Mucosa of stomach (tissue), 1 donor: Measurements from ENCODE around the gene CTRL.

Experiments used
- H3K27me3 ChIP-seq: one replicate; pipeline ENCODE4 v1.7.0; 2013; ENCODE audit warnings: mild to moderate bottlenecking, low read length; ENCODE audit not compliant: control insufficient read depth, insufficient read depth
- H3K36me3 ChIP-seq: one replicate; pipeline ENCODE4 v1.7.0; 2013; ENCODE audit warnings: low read length; ENCODE audit not compliant: control insufficient read depth, insufficient read depth
- H3K4me1 ChIP-seq: one replicate; pipeline ENCODE4 v1.7.0; 2013; ENCODE audit warnings: mild to moderate bottlenecking, low read length; ENCODE audit not compliant: control insufficient read depth, insufficient read depth
- H3K4me3 ChIP-seq: one replicate; pipeline ENCODE4 v1.7.0; 2013; ENCODE audit warnings: low read length
- H3K9ac ChIP-seq: one replicate; pipeline ENCODE4 v1.7.0; 2013; ENCODE audit warnings: mild to moderate bottlenecking, low read length, moderate library complexity
- H3K9me3 ChIP-seq: one replicate; pipeline ENCODE4 v1.7.0; 2013; ENCODE audit warnings: mild to moderate bottlenecking, low read length, moderate library complexity; ENCODE audit not compliant: control insufficient read depth
- donor health status: Pancreatic carcinoma.

The CTRL gene

GRCh38 chr16:67884684-67885083 lies 47.0 kb downstream of the CTRL start, which contains the start of gene NRN1L:
NRN1L (plus strand) TSS chr16:67884885; CDS start chr16:67884904, 19 bp downstream.
- peaks cover 37% of the 10 kb centered on the region for H3K36me3 ChIP-seq
- H3K4me3 ChIP-seq = no peak within 1 kb of the TSS
- H3K9me3 ChIP-seq = no peaks in the 10 kb centered on the region
- H3K27me3 ChIP-seq = no peaks in the 10 kb centered on the region
- peaks cover 10% of the 10 kb centered on the region for H3K4me1 ChIP-seq
- H3K9ac ChIP-seq = no peak within 1 kb of the TSS

- H3K4me3 ChIP-seq = no peak overlapping the region
- H3K4me1 ChIP-seq = peaks cover 10% of the 10 kb centered on the region
- H3K27me3 ChIP-seq = no peaks in the 10 kb centered on the region
- H3K9ac ChIP-seq = no peak overlapping the region
- no peaks in the 10 kb centered on the region for H3K9me3 ChIP-seq
- peaks cover 44% of the 10 kb centered on the region for H3K36me3 ChIP-seq
These were observed 47.8 kb downstream of the CTRL start for GRCh38 chr16:67883872-67884261.

- Histone ChIP-seq H3K36me3 (peaks cover 44% of the 10 kb centered on the region), H3K9ac (no peak overlapping the region), H3K27me3 (no peaks in the 10 kb centered on the region), H3K4me1 (peaks cover 10% of the 10 kb centered on the region), H3K9me3 (no peaks in the 10 kb centered on the region), H3K4me3 (no peak overlapping the region)
These were observed 48.4 kb downstream of the CTRL start for GRCh38 chr16:67883146-67883871.

GRCh38 chr16:67882374-67883145 lies 49.1 kb downstream of the CTRL start:
- H3K36me3 ChIP-seq = peaks cover 48% of the 10 kb centered on the region
- no peaks in the 10 kb centered on the region for H3K27me3 ChIP-seq
- H3K4me1 ChIP-seq = peaks cover 10% of the 10 kb centered on the region
- H3K4me3 ChIP-seq = no peak overlapping the region
- H3K9me3 ChIP-seq = no peaks in the 10 kb centered on the region
- no peak overlapping the region for H3K9ac ChIP-seq

DNA sequence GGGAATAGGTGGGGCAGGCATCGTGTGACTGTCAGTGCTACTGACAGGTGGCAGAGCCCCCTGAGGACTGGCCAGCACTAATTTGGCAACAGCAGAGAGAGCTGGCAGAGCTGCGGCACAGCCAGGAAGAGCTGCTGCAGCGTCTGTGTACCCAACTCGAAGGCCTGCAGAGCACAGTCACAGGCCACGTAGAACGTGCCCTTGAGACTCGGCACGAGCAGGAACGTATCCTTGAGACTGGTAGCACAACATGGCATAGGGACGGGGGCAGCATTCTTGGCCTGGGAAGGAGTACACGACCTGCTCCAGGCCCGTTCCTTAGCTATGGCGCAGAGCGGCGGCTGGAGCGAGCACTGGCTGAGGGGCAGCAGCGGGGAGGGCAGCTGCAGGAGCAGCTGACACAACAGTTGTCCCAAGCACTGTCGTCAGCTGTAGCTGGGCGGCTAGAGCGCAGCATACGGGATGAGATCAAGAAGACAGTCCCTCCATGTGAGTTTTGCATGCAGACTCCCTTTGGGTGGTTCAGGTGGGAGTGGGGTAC lies 50.0 kb downstream of the CTRL start:
- H3K4me3 ChIP-seq = no peak overlapping the region
- H3K9ac ChIP-seq = no peak overlapping the region
- peaks cover 10% of the 10 kb centered on the region for H3K4me1 ChIP-seq

DNA sequence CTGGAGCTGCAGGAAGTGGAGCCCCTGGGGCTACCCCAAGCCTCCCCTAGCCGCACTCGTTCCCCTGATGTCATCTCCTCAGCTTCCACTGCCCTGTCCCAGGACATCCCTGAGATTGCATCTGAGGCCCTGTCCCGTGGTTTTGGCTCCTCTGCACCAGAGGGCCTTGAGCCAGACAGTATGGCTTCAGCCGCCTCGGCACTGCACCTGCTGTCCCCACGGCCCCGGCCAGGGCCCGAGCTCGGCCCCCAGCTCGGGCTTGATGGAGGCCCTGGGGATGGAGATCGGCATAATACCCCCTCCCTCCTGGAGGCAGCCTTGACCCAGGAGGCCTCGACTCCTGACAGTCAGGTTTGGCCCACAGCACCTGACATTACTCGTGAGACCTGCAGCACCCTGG lies 51.1 kb downstream of the CTRL start:
- H3K27me3 ChIP-seq = no peaks in the 10 kb centered on the region
- H3K4me3 ChIP-seq = no peak overlapping the region
- H3K9ac ChIP-seq = no peak overlapping the region
- H3K36me3 ChIP-seq = peaks cover 53% of the 10 kb centered on the region
- H3K9me3 ChIP-seq = no peaks in the 10 kb centered on the region
- H3K4me1 ChIP-seq = peaks cover 10% of the 10 kb centered on the region

More for the DNA sequence above, 50.0 kb downstream of the CTRL start:
- no peaks in the 10 kb centered on the region for H3K9me3 ChIP-seq
- peaks cover 52% of the 10 kb centered on the region for H3K36me3 ChIP-seq
- no peaks in the 10 kb centered on the region for H3K27me3 ChIP-seq

DNA sequence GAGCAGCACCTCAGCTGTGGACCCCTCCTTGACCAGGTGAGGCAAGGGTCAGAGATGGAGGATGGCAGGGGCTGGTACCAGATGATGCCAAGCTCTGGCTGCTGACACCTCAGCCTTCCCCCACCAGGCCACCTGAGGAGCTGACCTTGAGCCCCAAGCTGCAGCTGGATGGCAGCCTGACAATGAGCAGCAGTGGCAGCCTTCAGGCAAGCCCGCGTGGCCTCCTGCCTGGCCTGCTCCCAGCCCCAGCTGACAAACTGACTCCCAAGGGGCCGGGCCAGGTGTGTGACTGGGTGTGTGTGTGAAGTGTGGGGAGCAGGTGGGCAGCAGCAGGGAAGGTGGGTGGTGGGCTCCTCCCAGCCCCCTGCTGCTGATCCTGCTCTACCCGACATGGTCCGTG lies 51.7 kb downstream of the CTRL start:
- no peaks in the 10 kb centered on the region for H3K27me3 ChIP-seq
- H3K4me3 ChIP-seq = no peak overlapping the region
- no peak overlapping the region for H3K9ac ChIP-seq
- H3K4me1 ChIP-seq = peaks cover 15% of the 10 kb centered on the region
- no peaks in the 10 kb centered on the region for H3K9me3 ChIP-seq
- peaks cover 53% of the 10 kb centered on the region for H3K36me3 ChIP-seq
